Thyroid gland (tissue), 4 donors: ENCODE results near the gene PPIE. TPM values are rescaled to one million over a fixed set of nuclear protein-coding genes. Genes with fewer than 3 reads are reported as not detected.

Source experiments
- DNase-seq, 2 donors: peaks; one replicate each; pipeline ENCODE4 v3.0.0-alpha.2; 2019
- H3K27ac ChIP-seq, 3 donors: fragments of 200-600 bp; sonication (generic); 1 replicate in 2 of 3; 2 replicates in 1 of 3; pipeline ENCODE4 v1.5.1; 2016 to 2019; ENCODE audit warnings: mild to moderate bottlenecking in 1 of 3, moderate library complexity in 1 of 3
- H3K27me3 ChIP-seq: fragments of 200-600 bp; sonication (generic); one replicate; pipeline ENCODE4 v1.5.1; 2019
- H3K36me3 ChIP-seq, 2 donors: fragments of 200-600 bp; sonication (generic); one replicate each; pipeline ENCODE4 v1.5.1; 2016 to 2019
- H3K4me1 ChIP-seq, 2 donors: fragments of 200-600 bp; sonication (generic); one replicate each; pipeline ENCODE4 v1.5.1; 2017 to 2019
- H3K4me3 ChIP-seq, 3 donors: fragments of 200-600 bp; sonication (generic); replicated peaks in 1 of 3; 1 replicate in 2 of 3; 2 replicates in 1 of 3; pipeline ENCODE4 v1.5.1; 2016; ENCODE audit warnings: mild to moderate bottlenecking in 1 of 3
- H3K9me3 ChIP-seq: fragments of 200-600 bp; sonication (generic); one replicate; pipeline ENCODE4 v1.5.1; 2017
- POLR2A ChIP-seq, 2 donors: fragments of 450-650 bp; IDR thresholded peaks; one replicate each; pipeline ENCODE4 v1.6.1; 2017; ENCODE audit warnings: antibody characterized with exemption in 2 of 2, mild to moderate bottlenecking in 2 of 2, moderate library complexity in 1 of 2
- WGBS, 2 donors: methylation state at CpG; one replicate each; pipeline ENCODE4 v1.1.5; 2017; 5-methylcytosine and 5-hydroxymethylcytosine counted together
- intact Hi-C: fragments of 100-400 bp; cut with DNase I; formaldehyde crosslinking; loops from one replicate; pipeline ENCODE4 v1.15.1; 2023
- small RNA-seq: library from RNA; depleted of rRNA; stranded (forward); fragments of <200 nt; gene quantifications from one replicate; pipeline ENCODE3, GENCODE V24; 2016
- total RNA-seq, 4 donors: library from RNA; depleted of rRNA; stranded (reverse); fragments of >200 nt; gene quantifications; one replicate each; pipeline ENCODE4 v1.2.3, GENCODE V29; 2016
- TF ChIP-seq, protein P1 (sequence below), 6 experiments: fragments of 200-600 bp in 3 of 6; fragments of 450-650 bp in 3 of 6; sonication (generic) in 3 of 6; IDR thresholded peaks; one replicate each; pipeline ENCODE4 v1.5.1; 2016 to 2019; ENCODE audit warnings: antibody characterized with exemption in 6 of 6, mild to moderate bottlenecking in 2 of 6, inconsistent platforms in 1 of 6, moderate library complexity in 1 of 6

PPIE gene
- total RNA-seq, 4 donors from 2014 or later = 47.1 to 52.7 (median 50.9) TPM

DNA sequence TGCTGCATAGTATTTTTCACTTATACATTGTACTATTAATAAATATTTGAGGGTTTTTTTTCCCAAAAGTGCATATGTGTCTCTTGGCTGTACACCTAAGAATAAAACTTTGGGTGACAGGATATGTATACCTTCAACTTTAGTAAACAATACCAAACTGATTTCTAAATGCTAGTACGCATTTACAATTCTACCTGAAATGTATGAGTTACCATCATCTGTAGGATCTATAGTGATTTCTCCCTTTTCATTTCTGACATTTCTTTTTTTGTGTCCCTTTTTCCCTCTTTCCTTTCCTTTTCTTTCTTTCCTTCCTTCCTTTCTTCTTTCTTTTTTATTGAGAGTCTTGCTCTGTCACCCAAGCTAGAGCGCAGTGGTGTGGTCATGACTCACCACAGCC, 66.7 kb downstream of the PPIE start:
- Histone ChIP-seq H3K27ac (no peak overlapping the region), H3K27me3 (no peaks in the 10 kb centered on the region), H3K4me1 (no peaks in the 10 kb centered on the region), H3K4me3 (no peak overlapping the region), H3K36me3 (no peaks in the 10 kb centered on the region), H3K9me3 (no peaks in the 10 kb centered on the region)
- intact Hi-C loops = no loop called here
- whole genome bisulfite sequencing, 2 donors = 100% methylated on average over 2 of the region's 2 CpGs
- no peak for DNase-seq
- TF ChIP-seq POLR2A (IDR thresholded peaks at IDR 0.05) = no peak
- TF ChIP-seq, protein P1, sequence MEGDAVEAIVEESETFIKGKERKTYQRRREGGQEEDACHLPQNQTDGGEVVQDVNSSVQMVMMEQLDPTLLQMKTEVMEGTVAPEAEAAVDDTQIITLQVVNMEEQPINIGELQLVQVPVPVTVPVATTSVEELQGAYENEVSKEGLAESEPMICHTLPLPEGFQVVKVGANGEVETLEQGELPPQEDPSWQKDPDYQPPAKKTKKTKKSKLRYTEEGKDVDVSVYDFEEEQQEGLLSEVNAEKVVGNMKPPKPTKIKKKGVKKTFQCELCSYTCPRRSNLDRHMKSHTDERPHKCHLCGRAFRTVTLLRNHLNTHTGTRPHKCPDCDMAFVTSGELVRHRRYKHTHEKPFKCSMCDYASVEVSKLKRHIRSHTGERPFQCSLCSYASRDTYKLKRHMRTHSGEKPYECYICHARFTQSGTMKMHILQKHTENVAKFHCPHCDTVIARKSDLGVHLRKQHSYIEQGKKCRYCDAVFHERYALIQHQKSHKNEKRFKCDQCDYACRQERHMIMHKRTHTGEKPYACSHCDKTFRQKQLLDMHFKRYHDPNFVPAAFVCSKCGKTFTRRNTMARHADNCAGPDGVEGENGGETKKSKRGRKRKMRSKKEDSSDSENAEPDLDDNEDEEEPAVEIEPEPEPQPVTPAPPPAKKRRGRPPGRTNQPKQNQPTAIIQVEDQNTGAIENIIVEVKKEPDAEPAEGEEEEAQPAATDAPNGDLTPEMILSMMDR (IDR thresholded peaks at IDR 0.05) = no peak

DNA sequence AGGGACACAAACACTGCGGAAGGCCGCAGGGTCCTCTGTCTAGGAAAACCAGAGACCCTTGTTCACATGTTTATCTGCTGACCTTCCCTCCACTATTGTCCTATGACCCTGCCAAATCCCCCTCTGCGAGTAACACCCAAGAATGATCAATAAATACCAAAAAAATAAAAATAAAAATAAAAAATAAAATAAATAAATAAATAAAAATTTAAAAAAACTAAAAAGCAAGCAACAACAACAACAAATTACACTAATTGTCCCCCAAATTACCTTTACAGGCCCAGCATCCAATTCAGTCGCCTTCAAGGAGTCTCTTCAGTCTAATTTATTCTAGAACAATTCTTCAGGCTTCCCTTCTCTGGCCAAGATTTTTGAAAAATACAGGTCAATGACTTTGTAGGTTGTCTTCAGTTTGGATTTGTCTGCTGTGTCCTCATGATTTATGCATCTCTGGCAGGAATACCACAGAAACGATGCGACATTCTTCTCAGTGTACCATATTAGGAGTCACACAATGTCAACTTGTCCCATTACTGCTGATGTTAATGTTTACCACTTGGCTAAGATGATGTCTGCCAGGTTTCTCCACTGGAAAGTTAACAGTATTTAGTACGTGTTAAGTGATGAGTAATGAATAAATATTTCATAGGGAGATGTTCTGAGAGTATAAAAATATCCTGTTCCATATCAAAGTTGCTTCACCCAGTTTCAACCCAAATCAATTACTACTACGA, 70.3 kb downstream of the PPIE start:
- H3K36me3 ChIP-seq = no peaks in the 10 kb centered on the region
- TF ChIP-seq, protein P1 (IDR thresholded peaks at IDR 0.05) = no peak
- no peak for TF ChIP-seq POLR2A (IDR thresholded peaks at IDR 0.05)
- H3K27ac ChIP-seq = no peak overlapping the region
- H3K27me3 ChIP-seq = no peaks in the 10 kb centered on the region
- no peaks in the 10 kb centered on the region for H3K9me3 ChIP-seq
- no peaks in the 10 kb centered on the region for H3K4me1 ChIP-seq
- no peak overlapping the region for H3K4me3 ChIP-seq
- intact Hi-C loops = no loop called here
- WGBS, 2 donors = 73 to 80% methylated on average over 6 to 8 of the region's 8 CpGs
- DNase-seq = no peak

DNA sequence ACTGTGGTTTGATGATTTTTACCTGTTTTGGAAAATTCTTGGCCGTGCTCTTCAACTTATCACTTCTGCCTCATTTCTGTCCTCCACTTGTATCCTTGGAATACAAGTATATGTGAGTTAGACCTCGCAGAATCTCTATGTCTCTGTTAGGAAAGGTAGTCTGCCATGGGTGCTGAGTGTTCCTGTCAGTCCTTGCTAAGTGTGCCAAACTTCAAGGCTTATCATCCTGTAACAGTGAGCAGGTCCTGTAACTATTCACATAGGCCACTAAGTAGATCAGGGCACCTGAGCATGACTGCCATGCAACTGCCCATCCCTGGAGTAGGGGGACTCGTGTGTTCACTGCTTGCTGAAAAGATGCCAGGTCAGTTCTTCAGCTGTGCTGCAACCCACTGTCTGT, 74.2 kb downstream of the PPIE start:
- TF ChIP-seq POLR2A (IDR thresholded peaks at IDR 0.05) = no peak
- TF ChIP-seq, protein P1 (IDR thresholded peaks at IDR 0.05) = no peak
- Histone ChIP-seq H3K27me3 (no peaks in the 10 kb centered on the region), H3K4me1 (peaks cover 0 to 4% of the 10 kb centered on the region in 2 donors), H3K27ac (no peak overlapping the region), H3K36me3 (no peaks in the 10 kb centered on the region), H3K4me3 (no peak overlapping the region), H3K9me3 (no peaks in the 10 kb centered on the region)
- 80 to 83% methylated on average over 3 of the region's 3 CpGs for WGBS, 2 donors
- no peak for DNase-seq
- intact Hi-C loops = no loop called here

Small RNA genes within 50 kb of the gene (small RNA-seq; reads per million reads assigned to genes)
- gene AL033527.1 (not detected), gene RNU7-121P (not detected)

Other genes with a start within 250 kb of the PPIE start
- gene BMP8A, start 247.2 kb upstream of the PPIE start, total RNA-seq = 100 to 1,000 TPM in 3 of 4 donors, 10 to 100 TPM in 1; 58.5 to 386 (median 270) TPM
- 100 to 1,000 TPM in 3 of 4 donors, 10 to 100 TPM in 1; 81.1 to 143 (median 107) TPM for gene PABPC4, start 162.1 kb upstream of the PPIE start, total RNA-seq
- gene HEYL, start 99.2 kb upstream of the PPIE start, total RNA-seq = 10 to 100 TPM in 2 of 4 donors, 1 to 10 TPM in 2; 9.3 to 17.0 (median 11.5) TPM
- gene NT5C1A, start 66.8 kb upstream of the PPIE start, total RNA-seq = under 1 TPM in 2 of 4 donors, not detected in 2; 0.33 to 0.73 TPM
- under 1 TPM; 0.11 to 0.83 (median 0.29) TPM for gene HPCAL4, start 47.4 kb upstream of the PPIE start, total RNA-seq
- gene OXCT2, start 32.5 kb downstream of the PPIE start, total RNA-seq = 1 to 10 TPM; 2.6 to 8.2 (median 3.5) TPM
- 10 to 100 TPM in 1 of 4 donors, 1 to 10 TPM in 3; 6.6 to 15.4 (median 8.1) TPM for gene BMP8B, start 50.0 kb downstream of the PPIE start, total RNA-seq
- gene TRIT1, start 144.6 kb downstream of the PPIE start, total RNA-seq = 10 to 100 TPM; 22.6 to 35.2 (median 25.3) TPM
- 1 to 10 TPM; 1.4 to 3.9 (median 3.5) TPM for gene MYCL, start 163.0 kb downstream of the PPIE start, total RNA-seq
- 10 to 100 TPM in 2 of 4 donors, 1 to 10 TPM in 2; 8.9 to 60.8 (median 16.5) TPM for gene MFSD2A, start 216.3 kb downstream of the PPIE start, total RNA-seq